NB4 (cell line): ENCODE results near the gene BCAT1.
A peak's percentile ranks its signal among the peaks of the same experiment; 100 is the strongest.

Source experiments
- CTCF ChIP-seq: IDR thresholded peaks from one replicate; pipeline ENCODE4 v1.5.1; 2012; ENCODE audit warnings: low read depth, low read length
- MAX ChIP-seq: IDR thresholded peaks from 2 replicates; pipeline ENCODE4 v1.6.1; 2011; ENCODE audit warnings: low read depth, low read length
- POLR2A ChIP-seq: IDR thresholded peaks from 2 replicates; pipeline ENCODE4 v1.6.1; 2011; ENCODE audit warnings: mild to moderate bottlenecking; ENCODE audit not compliant: insufficient read length; ENCODE audit errors: extremely low read depth

GRCh38 chr12:24911271-24911791, 37.6 kb downstream of the BCAT1 start:
- no peak for TF ChIP-seq CTCF
- 0 out of 2 replicates have a peak, but pooled peaks have one; percentile 31 for TF ChIP-seq MAX
- TF ChIP-seq POLR2A = no peak
